22Rv1 (cell line): ENCODE results near the gene SLC19A1.

Source experiments
- H3K27ac ChIP-seq: fragments of 450-650 bp; 2 replicates; pipeline ENCODE4 v1.5.1; 2017
- ZFX ChIP-seq: fragments of 450-650 bp; IDR thresholded peaks from 2 replicates; pipeline ENCODE4 v1.6.1; 2017; ENCODE audit warnings: antibody characterized with exemption, borderline replicate concordance
- TF ChIP-seq, protein P1 (sequence below): fragments of 450-650 bp; IDR thresholded peaks from 2 replicates; pipeline ENCODE4 v1.5.1; 2017; ENCODE audit warnings: mild to moderate bottlenecking

SLC19A1 gene

DNA sequence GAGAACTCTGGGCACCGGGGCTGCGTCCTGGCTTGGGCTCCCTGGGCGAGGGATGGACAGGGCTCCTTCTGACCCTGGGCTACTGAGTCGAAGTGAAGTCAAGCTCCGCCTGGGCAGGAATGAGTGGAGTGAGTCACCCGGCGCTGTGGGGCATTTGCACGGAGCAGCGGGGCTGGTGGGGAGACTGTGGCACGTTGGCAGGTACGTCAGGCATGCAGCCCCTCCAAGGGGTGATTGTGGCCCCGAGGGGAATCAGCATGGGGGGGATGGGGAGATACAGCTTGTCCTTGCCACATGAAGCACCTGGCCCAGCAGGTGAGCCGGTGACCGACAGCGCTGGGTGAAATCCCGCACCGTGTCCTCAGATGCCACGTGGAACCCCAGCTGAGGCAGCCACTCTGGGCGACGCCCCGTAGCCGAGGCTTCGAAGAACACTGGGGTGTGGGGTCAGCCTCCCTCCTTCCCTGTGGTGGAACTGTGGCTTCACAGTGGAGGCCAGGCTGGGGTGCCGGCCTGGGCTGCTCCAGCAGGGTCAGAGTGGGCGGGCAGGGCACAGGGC is 74.9 kb downstream of the SLC19A1 start:
- H3K27ac ChIP-seq: no peak overlapping the region
- TF ChIP-seq, protein P1, sequence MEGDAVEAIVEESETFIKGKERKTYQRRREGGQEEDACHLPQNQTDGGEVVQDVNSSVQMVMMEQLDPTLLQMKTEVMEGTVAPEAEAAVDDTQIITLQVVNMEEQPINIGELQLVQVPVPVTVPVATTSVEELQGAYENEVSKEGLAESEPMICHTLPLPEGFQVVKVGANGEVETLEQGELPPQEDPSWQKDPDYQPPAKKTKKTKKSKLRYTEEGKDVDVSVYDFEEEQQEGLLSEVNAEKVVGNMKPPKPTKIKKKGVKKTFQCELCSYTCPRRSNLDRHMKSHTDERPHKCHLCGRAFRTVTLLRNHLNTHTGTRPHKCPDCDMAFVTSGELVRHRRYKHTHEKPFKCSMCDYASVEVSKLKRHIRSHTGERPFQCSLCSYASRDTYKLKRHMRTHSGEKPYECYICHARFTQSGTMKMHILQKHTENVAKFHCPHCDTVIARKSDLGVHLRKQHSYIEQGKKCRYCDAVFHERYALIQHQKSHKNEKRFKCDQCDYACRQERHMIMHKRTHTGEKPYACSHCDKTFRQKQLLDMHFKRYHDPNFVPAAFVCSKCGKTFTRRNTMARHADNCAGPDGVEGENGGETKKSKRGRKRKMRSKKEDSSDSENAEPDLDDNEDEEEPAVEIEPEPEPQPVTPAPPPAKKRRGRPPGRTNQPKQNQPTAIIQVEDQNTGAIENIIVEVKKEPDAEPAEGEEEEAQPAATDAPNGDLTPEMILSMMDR: no peak
- TF ChIP-seq ZFX: no peak

DNA sequence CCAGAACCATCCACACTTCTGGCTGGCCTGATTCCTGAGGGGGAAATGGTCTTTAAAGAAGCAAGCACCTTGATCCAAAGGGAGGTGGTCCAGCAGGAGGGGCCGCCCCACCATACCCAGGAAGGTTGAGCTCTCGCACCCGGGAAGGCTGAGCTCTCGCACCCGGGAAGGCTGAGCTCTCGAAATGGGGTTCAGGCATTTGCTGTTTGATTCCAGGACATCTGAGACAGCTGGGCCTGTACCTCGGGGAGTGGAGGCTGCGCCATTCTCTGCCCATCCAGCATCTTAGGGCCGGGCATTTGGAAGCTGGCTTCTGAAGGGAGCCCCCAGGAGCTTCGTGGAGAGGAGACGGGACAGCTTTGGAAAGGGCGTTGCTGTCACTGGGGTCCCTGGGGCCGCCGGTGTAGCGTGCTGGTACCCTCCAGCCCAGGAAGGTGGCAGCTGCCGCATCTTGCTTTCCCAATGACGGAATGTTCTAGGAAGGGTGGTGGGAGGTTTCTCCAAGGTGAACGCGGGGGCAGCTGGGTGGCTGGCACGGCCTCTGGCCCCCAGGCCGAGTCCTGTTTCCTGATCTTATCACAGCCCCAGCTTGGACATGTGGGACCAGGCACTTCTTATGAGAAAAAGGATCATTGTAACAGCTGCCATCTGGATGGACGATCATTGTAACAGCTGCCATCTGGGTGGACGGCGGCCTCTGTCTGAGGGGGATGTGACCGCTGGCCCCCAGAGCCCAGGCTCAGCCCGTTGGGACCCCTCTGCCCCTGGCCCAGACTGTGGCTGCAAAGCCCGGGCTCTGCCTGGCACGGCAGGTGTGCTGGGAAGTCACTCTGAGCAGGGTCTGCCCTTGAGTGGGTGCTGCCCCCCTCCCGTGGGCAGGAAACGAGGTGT is 75.7 kb downstream of the SLC19A1 start:
- no peak overlapping the region for H3K27ac ChIP-seq
- TF ChIP-seq ZFX: no peak
- TF ChIP-seq, protein P1: no peak

DNA sequence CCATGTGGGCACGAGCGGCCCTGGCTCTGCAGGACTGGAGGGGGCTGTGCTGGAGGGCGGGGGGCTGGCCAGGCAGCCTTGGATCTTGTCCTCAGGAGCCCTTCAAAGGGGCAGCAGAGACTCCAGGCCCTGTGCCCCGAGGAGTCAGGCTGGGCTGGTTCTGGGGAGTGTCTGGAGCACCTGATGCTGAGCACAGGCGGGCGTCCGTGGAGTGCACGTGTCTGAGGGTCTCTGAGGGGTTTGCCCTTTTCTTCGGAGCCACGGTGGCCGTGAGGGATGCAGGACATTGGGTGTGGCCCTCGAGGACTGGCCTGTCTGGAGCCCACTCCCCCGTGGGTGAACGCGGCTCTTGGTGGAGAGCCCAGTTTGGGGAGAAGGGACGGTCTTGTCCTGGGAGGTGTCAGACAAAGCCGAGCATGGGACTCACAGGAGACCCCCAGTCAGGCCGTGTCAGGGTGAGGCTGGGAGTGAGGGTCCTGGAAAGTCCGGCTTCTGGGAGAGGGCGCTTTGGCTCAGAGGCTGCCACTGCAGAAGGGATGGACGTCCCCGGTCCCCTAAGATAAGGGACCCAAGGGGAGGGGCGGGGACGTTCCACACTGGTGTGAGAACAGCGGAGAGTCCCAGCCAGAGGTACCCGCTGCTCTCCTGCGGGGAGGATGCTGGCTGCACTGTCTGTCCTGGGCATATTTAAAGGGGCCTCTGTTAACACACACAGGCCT is 76.5 kb downstream of the SLC19A1 start:
- H3K27ac ChIP-seq: no peak overlapping the region
- TF ChIP-seq, protein P1: no peak
- TF ChIP-seq ZFX: no peak

DNA sequence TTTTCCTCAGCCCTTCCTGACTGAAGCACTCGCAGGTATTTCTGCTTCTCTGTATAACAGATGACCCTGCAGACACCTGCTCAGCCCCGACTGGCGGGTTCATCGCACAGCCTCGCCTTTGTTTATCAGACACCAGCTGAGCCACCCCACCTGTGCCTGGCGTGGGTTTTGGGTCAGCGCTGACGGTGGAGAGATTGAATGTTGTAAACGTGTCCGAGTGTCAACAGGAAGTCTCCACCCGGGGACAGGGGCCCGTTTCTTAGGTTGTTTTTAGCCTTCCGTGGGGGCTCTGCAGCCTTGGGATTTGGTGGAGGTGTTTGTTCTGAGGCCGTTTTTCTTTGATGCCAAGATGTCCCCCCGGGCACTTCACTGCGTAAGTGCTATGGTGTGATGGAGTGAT is 77.1 kb downstream of the SLC19A1 start:
- no peak overlapping the region for H3K27ac ChIP-seq
- TF ChIP-seq ZFX: no peak
- TF ChIP-seq, protein P1: no peak

DNA sequence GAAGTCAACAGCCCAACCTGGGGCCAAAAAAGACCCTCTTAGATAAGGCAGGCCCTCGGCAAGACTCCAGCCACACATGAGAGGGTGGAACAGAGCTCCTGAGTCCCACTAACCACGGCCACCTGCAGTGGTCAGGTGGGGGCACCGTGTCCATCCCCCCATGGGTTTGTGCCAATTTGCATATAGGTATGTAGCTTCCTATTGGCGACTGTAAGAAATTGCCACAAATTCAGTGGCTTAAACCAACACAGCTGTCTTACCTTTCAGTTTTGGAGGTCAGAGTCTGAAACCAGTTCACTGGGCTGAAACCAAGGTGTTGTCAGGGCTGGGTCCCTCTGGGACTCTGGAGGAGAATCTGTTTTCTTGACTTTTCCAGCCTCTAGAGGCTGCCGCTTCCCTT is 77.9 kb downstream of the SLC19A1 start:
- no peak for TF ChIP-seq ZFX
- TF ChIP-seq, protein P1: no peak
- H3K27ac ChIP-seq: no peak overlapping the region

DNA sequence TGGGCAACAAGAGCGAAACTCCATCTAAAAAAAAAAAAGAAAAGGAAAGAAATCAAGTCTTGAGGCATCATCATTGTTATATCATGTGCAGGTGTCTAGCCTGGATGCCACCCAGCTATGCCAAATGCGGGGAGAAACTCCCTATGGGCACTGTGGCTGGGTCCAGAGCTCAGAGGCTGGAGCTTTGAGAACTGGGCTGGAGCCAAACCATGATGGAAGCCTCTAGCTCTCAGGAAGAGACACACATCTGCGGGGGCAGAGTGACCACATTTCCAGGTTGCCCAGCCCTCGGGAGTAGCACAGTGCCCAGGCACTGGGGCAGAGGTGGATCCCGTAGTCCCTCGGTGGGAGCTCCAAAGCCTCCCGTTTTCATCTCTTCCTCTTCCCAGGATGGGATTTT is 78.4 kb downstream of the SLC19A1 start:
- TF ChIP-seq, protein P1: no peak
- TF ChIP-seq ZFX: no peak
- no peak overlapping the region for H3K27ac ChIP-seq
